GM19239 (cell line): Measurements from ENCODE around the gene GALNT13.
"Not testable (repeated sequence)": the region's sequence is repeated elsewhere in the genome, so short reads cannot be mapped to it uniquely, and the experiment has no call there.

ENCODE experiments used
- DNase-seq: peaks from one replicate; pipeline ENCODE4 v3.0.0; 2011; ENCODE audit warnings: low spot score; ENCODE audit not compliant: insufficient read length
- FAIRE-seq: peaks from 2 replicates; lab custom pipeline; 2011; peaks lifted over from hg19 to GRCh38; lab: Jason Lieb, UNC

GALNT13 gene

GRCh38 chr2:154452471-154452870, 580.7 kb downstream of the GALNT13 start:
- DNase-seq, result no peak
- no peak for FAIRE-seq

- FAIRE-seq, result peak; percentile 63
These were observed 581.3 kb downstream of the GALNT13 start for GRCh38 chr2:154452906-154453493.

GRCh38 chr2:154455166-154455565, 583.4 kb downstream of the GALNT13 start:
- no peak for FAIRE-seq
- DNase-seq, result no peak

More at GRCh38 chr2:154452906-154453493, 581.3 kb downstream of the GALNT13 start:
- no peak for DNase-seq

GRCh38 chr2:154455866-154456265, 584.1 kb downstream of the GALNT13 start:
- DNase-seq (no peak), FAIRE-seq (no peak)

GRCh38 chr2:154457286-154457685, 585.6 kb downstream of the GALNT13 start:
- DNase-seq (no peak), FAIRE-seq (no peak)

- FAIRE-seq (no peak), DNase-seq (no peak)
These were observed 587.6 kb downstream of the GALNT13 start for GRCh38 chr2:154459286-154459685.

- DNase-seq (no peak), FAIRE-seq (no peak)
These were observed 590.9 kb downstream of the GALNT13 start for GRCh38 chr2:154462634-154463033.

- DNase-seq (no peak), FAIRE-seq (no peak)
These were observed 594.5 kb downstream of the GALNT13 start for GRCh38 chr2:154466226-154466625.

GRCh38 chr2:154470376-154470775, 598.7 kb downstream of the GALNT13 start:
- DNase-seq (no peak), FAIRE-seq (no peak)

GRCh38 chr2:154471492-154471891, 599.8 kb downstream of the GALNT13 start:
- DNase-seq, FAIRE-seq: not testable (repeated sequence)

GRCh38 chr2:154477319-154477718, 605.6 kb downstream of the GALNT13 start:
- DNase-seq (no peak), FAIRE-seq (no peak)

- DNase-seq (no peak), FAIRE-seq (no peak)
These were observed 608.8 kb downstream of the GALNT13 start for GRCh38 chr2:154480521-154480920.

GRCh38 chr2:154481336-154481735, 609.6 kb downstream of the GALNT13 start:
- FAIRE-seq, result no peak
- DNase-seq, result no peak

- DNase-seq (no peak), FAIRE-seq (no peak)
These were observed 612.8 kb downstream of the GALNT13 start for GRCh38 chr2:154484338-154485099.

- FAIRE-seq (no peak), DNase-seq (no peak)
These were observed 617.1 kb downstream of the GALNT13 start for GRCh38 chr2:154488801-154489200.

GRCh38 chr2:154489266-154489858, 617.6 kb downstream of the GALNT13 start:
- FAIRE-seq, result no peak
- no peak for DNase-seq

GRCh38 chr2:154490530-154490929, 618.8 kb downstream of the GALNT13 start:
- FAIRE-seq (no peak), DNase-seq (no peak)

- FAIRE-seq (peak; percentile 8), DNase-seq (no peak)
These were observed 623.7 kb downstream of the GALNT13 start for GRCh38 chr2:154495455-154495868.

GRCh38 chr2:154497019-154497418, 625.3 kb downstream of the GALNT13 start:
- FAIRE-seq, result no peak
- no peak for DNase-seq
